HG02571 (cell line): Measurements from ENCODE around the gene PACRG.
"Not testable (repeated sequence)": the region's sequence is repeated elsewhere in the genome, so short reads cannot be mapped to it uniquely, and the experiment has no call there.

Source experiments
- ATAC-seq: cut with Tn5 transposase; IDR thresholded peaks from one replicate; pipeline ENCODE4 v1.9.1; 2021; ENCODE audit warnings: mild to moderate bottlenecking, moderate library complexity; ENCODE audit not compliant: unreplicated experiment

Gene PACRG

GRCh38 chr6:163300838-163301237, 573.1 kb downstream of the PACRG start:
- no peak for ATAC-seq

DNA sequence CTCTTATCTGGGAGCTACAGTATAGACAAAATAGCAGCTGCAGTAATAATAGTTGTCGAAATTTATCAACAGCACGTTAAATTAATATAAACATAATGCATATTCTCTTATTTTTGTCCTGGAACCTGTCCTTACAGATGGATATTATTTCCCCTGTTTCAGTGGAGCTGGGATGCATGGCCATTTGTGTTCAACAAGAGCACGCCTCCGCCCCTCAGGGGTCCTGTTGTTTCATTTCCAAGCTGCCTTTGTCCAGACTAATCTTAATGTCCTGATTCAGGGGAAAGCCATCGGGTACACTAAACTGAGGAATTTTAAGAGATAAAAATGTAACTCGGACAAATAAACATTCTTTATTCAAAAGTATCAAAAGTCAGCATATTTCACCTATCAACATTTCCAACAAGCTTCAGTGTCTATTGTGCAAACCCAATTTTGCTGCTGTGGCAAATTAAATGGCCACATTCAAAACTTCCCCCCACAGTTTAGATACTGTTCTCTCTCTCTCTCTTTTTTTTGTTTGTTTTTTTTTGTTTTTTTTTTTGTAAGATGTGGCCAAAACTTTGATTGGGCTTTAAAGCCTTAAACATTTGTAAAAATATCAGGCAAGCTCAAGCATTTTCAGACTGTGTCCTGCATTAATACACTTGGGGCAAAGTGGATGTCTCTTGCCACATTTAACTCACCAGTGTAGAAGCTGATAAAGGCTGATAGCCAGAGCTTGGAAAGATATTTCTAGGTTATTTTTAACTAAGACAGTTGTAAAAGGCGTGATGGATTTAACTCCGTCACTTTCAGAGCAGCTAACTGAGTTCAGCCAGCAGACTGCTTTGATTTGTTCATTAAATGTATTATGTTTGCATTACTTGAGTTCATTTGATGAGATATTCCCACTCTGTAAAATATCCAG, 574.2 kb downstream of the PACRG start:
- ATAC-seq: no peak

DNA sequence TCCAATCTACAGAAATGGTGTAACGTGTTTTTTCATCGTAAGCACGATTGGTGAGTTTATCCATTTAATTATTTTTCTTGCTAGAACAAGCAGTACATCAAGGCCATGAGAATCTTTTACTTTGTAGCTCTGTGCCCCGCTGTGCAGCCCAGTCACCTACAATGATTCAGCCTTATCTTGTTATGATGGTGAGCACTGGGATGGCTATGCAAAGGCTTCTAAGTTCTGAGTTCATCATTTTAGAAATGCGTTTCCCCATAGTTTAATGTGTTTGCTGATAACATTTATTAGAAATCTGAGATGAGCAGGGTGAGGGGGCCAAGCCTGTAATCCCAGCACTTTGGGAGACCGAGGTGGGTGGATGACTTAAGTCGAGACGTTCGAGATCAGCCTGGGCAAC, 575.0 kb downstream of the PACRG start:
- ATAC-seq: no peak

- no peak for ATAC-seq
Observed at GRCh38 chr6:163306000-163306399, 578.2 kb downstream of the PACRG start.

GRCh38 chr6:163308629-163309440, 581.1 kb downstream of the PACRG start:
- ATAC-seq: no peak

- no peak for ATAC-seq
Observed at GRCh38 chr6:163309491-163310026, 581.8 kb downstream of the PACRG start.

- no peak for ATAC-seq
Observed at GRCh38 chr6:163310096-163310972, 582.6 kb downstream of the PACRG start.

DNA sequence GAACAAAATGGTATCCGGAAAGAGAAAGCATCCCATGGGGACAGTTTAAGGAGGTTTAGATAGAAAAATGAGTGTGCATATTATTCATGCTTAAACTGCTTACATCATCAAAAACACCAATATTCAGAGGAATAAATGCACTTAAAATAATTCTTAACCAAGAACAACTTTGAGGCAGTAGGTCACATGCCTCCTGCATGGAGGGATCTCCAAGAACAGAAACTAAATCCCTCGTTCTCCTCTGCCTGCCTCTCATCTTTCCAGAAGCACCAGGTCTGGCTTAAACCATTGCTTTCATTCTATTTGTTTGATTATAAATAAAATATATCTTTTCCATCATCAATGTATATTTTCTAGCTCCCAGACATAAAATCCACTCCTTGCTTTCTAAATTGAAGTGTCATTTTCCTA, 583.2 kb downstream of the PACRG start:
- no peak for ATAC-seq

DNA sequence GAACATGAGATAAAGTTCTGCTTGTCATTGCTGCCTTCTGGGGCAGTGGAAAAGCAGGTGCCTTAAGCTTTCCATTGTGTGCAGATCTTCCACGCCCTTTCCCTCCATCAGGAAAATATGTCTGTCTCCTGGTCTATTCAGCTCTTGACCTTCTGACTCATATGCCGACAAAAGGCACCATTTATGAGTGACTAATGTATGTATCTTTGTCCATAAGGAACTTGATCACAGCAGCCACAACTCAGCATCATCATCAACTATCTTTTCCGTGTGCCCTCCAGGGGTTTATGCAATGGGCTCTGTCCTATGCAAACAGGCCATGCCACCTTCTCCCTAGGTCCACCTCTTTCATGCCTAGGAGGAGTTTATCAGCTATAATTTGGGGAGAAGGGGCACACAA, 584.1 kb downstream of the PACRG start:
- no peak for ATAC-seq

- no peak for ATAC-seq
Observed at GRCh38 chr6:163313566-163313965, 585.8 kb downstream of the PACRG start.

DNA sequence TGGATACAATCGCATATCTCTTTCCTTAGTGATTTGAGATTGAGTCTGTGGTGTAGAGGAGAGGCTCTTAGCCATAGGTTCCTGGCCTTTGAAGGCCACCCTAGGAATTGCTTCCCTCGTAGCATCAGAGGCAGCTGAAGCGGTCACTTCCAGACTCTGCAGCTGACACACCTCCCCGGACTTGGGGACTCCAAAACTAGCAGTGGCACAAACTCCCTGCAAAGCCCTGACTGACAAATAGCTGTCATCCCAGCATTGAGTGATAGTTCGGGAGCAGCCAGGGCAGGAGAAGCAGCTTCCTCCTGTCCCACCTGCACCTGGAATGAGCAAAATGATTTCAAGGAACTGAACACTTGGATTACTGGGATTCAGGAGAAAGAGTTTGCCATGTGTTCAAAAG, 586.2 kb downstream of the PACRG start:
- ATAC-seq: no peak

- ATAC-seq: no peak
Observed at GRCh38 chr6:163314791-163315470, 587.2 kb downstream of the PACRG start.

GRCh38 chr6:163316866-163317495, 589.2 kb downstream of the PACRG start:
- ATAC-seq: not testable (repeated sequence)

- ATAC-seq: no peak
Observed at GRCh38 chr6:163318071-163318786, 590.5 kb downstream of the PACRG start.

DNA sequence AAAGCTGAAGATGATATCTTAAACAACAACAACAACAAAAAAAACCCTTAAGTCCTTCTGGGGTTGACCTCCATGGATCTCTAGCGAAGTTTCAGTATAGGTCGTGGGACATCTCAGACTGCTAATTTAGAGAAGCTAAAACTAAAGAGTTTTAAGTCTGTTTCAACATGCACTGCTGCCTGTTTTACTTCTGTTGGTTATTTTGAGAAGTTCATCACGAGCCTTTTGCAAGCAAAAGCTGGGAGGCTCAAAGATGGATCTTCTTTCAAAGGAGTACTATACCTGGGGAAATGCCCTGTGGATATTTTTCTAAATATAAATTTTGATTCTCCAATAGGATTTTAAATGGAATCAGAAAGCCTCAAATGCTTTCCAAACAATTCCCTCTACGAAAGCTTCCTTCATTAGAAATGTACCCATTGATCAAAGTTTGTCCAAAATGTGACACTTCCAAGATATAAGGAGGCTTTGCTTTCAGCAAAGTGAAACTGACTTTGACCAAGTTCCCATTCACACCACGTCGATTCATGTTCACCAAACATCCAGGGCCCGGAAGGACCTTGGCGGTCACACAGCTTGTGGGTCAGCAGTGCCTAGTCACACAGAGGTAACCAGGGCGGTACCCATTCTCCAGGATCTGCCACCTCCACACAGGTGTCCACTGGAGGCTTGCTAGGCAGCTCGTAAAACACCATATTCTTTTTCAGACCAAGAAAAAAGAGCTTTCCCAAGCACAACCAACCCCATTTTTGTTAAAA, 592.0 kb downstream of the PACRG start:
- ATAC-seq: no peak

GRCh38 chr6:163320402-163320801, 592.6 kb downstream of the PACRG start:
- ATAC-seq: no peak

GRCh38 chr6:163320804-163321203, 593.0 kb downstream of the PACRG start:
- no peak for ATAC-seq

DNA sequence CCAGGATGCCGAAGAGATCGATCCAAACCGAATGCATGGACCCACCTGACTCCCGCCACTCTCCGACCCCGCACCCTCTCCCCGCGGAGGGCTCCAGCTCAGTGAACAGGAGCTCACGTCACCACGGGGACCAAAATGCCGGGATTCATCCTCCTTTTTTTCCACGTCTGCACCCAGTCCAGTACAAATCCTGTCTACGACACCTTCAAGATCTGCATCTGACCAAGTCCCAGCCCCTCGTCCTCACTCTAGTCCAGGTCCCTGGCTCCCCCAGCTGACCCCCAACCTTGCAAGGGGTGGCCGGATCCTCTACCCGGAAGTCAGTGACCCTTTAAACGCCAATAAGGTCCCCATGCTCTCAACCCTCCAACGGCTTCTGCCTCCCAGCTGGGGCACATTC, 593.9 kb downstream of the PACRG start:
- no peak for ATAC-seq
